ENCODE data around the gene RALGAPB. TPM values are rescaled to one million over a fixed set of nuclear protein-coding genes. Genes with fewer than 3 reads are reported as not detected.

The RALGAPB gene
- total RNA-seq, 1 donor from 2014 or later = 38.5 TPM

DNA sequence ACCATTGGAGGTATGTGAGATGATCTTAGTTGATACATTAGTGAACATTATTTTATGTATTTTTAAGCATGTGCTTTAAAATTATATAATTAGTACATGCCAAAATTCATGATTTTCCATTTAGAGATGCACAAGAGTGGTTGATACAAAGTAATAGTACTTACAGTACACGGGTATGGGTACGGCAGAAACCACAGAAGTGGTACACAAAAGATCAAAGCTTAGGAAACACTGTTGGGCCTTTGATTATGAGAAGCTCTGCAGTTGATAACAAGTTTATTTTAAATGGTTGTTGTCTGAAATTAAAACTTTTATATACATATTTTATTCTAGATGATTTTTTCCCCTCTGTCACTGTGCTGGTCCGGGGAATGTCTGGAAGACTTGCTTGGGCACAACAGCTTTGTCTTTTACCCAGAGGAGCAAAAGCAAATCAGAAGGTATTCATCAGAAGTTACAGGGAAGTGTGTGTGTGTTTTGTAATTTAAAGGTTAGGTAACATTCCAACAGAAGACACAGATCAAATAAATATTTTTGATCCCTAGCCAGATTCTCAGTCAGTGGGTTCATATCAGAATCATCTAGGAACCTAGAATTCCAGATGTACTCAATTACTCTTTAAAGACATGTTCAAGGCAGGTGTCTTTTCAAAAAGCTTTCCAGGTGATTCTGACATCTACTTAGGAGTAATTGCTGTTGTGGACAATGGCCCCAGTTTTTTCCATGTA, 75.9 kb downstream of the RALGAPB start:
- DNase-seq = no peak

DNA sequence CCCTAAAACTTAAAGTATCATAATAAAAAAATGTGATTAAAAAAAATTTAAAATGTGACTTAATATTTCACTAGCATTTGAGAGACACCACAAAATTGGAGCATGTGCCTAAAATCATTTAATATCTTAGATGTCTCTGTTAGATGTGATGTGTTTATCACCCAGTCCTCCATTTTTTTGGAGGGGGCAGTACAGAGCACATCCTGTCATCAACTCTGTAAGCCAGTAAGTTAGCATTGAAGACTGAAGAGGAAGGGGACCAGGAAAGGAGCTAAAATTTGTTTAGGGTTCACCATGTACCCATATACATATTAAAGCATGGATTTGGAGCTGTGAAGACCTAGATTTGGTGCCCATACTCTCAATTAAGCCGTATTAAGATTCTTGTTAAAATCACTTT, 77.6 kb downstream of the RALGAPB start:
- DNase-seq = no peak

DNA sequence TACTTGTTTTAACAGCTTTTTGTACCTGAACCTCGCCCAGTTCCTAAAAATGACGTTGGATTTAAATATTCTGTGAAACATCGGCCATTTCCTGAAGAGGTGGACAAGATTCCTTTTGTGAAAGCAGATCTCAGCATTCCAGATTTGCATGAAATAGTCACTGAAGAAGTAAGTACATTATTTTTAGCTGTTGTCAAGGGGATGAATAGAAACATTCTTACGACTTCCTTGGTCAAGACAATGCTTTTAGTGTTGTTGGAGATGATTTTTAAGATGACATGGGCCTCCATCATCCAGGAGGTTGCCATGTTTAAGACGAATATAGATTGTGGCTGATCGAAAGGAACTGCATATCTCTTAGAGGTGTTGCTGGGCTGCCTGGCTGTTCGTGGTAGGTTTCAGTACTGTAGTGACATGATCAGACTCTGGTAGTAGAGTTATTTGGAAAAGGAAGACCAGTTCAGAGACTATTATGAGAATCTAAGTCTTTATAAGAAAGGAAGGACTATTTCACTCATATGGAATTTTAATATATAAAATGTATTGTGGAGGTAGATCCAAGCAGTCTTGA, 78.5 kb downstream of the RALGAPB start:
- no peak for DNase-seq

DNA sequence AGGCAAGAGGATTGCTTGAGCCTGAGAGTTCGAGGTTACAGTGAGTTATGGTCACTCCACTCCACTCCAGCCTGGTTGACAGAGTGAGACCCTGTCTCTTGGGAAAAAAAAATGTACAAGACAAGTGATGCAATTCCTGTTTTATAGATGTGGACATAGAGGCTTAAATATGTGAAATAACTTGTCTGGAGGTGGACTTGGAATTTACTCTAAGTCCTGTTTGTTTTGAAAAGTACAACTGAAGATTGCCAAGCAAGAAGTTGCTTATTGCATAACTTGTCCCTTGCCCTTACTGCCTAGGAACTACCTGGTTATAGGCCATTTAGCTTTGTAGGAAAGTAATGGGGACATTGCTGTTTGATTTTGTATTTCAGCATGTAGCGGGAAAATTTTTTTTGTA, 82.3 kb downstream of the RALGAPB start:
- no peak for DNase-seq

DNA sequence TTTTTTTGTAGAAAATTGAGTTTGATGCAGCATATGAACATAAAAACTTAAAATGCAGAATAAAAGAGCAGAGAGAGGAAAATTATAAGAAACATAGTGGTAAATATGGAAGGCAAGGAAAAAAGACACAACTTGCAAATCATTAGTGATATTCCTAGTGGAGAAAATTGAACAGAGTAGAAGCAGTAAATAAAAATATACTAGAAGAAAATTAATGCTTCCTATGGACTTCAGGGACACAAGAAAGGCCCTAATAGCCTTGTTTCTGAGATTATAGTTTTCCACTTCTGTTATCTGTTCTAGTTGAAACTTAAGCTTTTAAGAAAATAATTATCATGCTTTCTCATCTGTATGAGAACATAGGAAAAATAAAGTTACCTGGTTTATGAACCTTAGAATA, 82.8 kb downstream of the RALGAPB start:
- DNase-seq = no peak

DNA sequence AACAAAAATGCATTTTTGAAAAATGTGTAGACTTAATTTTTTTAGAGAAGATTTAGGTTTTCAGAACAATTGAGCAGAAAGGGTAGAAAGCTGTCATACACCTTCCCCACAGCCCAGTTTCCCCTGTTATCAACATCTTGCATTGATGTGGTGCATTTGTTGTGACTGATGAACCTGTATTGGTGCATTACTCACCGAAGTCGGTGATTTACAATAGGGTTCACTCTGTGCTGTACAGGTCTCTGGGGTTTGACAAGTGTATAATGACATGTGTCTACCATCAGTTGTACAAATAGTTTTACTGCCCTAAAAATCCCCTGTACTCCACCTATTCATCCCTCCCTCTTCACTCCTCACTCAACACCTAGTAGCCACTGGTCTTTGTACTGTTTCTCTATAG, 84.5 kb downstream of the RALGAPB start:
- DNase-seq = no peak

DNA sequence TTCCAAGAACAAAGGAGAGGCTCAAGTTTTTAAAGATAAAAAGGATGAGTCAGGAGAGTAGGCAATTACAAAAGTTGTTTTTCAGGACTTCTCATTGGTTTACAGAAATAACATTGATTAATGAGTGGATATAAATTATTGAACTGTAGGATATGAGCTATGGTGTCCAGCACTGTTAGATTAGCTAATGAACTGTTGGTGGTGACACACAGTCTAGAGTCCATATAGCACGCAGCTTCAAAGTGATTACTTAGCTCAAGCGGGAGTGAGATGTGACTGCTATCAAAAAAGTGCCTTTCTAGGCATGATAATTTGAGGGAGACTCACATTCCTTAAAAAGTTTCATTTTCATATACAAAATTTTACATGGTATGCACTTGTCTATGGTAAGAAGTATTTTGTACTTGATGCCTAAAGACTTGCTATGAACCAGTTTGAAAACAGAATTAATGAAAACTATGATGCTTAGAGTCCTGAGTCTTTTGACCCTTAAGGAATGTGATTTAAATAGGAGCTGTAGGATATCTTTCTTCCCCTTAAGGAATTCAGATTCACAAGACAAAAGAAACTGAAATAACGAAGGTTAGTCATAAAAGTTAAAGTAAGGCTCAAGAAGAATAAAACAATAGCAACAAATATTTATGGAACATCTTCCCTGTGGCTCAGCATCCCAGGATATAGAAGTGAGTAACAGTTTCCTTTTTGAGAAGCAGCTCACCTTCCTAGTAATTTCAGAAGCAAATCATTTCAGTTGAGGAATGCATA, 86.1 kb downstream of the RALGAPB start:
- DNase-seq = no peak

DNA sequence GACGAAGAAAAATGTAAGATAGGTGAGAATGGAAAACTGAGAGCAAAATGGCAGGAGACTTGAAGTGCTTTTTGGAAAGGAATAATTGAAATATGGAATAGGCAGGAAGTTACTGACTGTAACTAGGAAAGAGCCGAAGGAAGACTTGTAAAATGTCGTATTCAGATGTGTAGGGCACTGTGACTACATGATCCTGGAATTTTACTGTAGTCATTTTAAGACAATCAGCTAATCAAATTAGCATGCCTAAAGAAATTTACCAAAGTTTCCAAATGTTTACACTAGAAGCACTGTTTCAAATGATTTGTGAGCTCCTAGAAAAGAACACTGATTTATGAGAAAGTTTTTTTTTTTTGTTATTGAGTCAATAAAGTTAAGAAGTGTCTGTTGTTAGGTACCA, 87.1 kb downstream of the RALGAPB start:
- DNase-seq = no peak

DNA sequence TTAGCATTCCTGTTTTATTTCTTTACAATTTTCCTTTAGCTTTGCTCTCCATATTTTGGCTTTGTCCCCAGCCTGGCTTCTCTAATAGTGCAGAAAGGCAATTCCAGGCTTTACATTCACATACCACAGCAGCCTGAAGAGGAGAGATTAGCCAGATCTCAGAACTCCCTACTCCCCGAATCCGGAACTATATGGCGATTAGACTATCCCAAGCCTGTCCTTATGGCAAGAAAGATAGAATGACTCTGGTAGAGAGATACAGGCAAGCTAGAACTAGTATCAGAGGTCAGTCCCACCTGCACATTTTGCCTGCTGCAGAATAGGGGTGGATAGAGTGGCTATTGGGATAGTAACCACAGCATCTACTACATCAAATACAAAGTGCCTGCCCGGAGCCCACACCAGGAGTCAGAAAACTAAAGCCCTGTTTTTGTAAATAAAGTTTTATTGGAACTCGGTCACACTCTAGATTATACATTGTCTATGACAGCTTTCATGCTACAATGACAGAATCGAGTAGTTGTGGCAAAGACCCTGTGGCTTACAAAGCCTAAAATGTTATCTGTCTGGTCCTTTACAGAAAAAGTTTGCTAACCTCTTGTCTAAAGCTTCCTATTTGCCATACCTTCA, 91.3 kb downstream of the RALGAPB start:
- DNase-seq = no peak

DNA sequence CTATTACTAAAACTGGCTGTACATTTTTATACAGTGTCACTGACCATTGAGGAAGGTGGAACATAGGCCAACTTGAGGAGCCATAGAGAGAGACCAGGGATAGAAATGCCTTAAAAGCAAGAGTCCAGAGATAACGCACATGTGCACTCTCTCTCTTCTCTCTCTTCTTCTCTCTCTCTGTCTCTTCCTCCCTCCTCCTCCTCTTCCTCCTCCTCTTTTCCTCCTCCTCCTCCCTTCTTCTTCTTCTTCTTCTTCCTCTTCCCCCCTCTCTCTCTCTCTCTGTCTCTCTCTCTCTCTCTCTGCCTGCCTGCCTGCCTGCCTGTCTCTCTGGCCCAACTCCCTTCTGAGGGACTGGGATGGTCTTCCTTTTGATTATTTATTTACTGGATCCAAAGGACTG, 92.0 kb downstream of the RALGAPB start:
- DNase-seq = no peak

DNA sequence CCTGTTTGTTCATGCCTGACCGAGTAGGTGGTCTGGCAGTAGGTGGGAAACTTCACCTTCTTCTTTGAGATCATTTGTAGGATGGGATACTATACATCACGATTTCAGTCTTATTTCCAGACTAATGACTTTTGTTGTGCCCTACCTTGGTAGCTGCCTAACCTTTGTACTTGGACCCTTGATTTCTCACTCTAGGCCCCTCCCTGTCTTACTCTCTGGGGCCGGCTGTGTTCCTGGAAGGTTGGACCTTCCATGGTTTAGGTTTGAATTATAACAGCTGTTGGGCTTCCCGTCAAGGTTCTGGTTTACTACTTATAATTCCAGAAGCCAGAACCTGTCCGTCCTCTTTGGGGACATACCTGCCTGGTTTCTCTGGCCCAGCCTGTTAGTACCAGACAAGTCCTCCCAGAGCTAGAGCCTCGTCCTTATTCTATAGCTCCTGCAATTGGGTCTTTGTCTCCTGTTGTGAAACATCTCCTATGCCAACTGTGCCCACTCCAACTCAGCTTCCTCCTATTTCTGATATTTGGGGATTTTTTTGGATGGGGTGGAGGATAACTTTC, 93.5 kb downstream of the RALGAPB start:
- DNase-seq = no peak

DNA sequence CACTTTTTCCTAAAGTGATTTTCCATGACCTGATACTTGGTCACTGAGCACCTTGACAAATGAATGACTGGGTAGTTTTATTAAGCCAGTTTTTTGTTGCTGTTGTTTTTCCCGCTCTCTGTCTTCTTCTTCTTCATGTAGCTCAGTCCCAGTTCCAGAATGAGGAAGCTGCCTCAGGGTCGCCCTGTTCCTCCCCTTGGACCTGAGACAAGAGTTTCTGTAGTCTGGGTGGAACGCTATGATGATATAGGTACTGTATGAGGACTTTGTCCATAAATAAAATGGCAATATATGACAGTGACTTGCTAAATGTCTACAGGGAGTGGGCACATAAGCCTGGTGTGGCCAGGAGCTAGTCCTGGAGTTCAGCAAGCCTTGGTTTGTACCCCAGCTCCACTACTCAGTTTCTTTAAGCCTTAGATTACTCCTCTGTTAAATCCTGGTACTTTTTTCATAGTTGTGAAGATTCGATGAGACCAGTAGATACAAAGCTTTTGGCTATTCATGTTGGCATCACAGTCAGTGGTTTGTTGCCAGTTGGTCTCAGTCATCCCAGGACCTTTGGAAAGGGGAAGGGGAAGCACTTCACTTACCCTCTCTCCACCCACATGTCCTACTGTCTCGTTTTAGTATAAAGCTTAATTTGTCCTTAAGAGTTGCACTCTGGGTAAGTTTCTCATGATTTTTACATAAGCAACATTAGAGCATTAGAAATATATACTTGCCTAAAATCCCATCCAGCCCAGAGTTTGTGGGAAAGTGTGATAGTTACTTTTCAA, 97.3 kb downstream of the RALGAPB start:
- DNase-seq = no peak

DNA sequence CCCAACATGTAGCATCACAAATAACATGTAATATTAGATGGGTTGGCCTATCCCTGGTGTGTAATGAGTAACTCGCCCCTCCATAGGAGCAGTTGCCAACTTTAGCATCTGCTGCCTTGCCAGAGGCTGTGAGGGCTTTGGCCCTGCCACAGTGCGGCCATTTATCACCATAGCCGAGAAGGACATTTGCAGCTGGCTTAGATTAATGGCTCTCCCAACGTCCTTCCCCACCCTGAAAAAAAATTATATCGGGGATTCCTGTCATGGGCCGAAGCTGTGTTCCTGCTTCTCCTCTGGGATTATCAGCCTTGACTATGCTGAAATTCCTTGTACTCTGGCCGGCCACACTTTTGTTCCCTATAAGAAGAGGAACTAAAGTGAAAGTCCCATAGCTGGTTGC, 100.8 kb downstream of the RALGAPB start:
- DNase-seq = peak; percentile 65

DNA sequence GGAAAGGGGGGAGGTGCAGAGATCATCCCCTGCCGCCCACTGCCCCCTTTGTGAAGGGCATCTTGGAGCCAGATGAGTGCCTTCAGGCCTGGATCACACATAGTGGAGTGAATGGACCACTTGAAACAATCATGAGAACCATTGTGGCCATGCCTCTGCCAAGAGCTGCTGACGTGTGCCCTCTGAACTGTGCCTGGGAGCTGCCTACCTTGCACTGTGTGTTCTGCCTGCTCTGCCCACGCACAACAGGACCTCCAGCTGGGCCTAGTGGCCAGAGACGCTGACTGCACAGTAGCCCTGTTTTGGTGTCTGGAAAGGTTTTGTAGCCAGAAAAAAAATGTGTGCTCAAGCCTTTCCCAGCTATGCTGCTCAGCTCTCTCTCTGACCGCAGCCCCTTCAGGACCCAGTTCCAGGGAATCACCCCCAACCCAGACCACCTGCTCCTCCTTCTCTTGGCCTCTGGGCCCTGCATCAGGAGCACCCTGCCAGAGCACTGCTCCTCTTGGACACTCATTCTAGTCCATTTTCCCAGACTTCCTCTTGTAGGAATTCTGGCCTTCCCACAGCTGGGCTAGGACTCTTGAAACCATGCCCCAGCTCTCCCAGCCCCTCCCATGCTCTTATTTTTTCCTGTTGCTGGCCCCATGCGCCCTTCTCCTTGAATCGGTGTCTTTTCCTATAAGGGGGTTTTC, 106.7 kb downstream of the RALGAPB start:
- no peak for DNase-seq

DNA sequence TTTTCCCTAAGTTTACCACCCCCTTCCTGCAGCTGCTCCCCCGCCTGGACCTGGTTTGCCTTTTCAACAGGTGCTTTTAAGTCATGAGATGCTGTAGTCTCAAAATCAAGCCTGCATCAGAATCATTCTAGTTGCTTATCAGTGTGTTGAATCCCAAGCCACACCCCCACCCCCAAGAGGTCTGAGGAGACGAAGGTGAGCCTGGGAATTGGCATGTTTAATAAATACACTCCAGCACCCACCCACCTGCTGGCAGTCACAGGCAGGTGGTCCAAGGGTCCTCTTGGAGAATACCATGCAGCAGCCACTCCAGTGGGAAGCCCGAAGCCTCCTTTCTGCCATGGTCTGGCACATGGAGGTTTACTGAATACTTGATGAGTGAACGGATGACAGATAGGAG, 107.3 kb downstream of the RALGAPB start:
- no peak for DNase-seq

DNA sequence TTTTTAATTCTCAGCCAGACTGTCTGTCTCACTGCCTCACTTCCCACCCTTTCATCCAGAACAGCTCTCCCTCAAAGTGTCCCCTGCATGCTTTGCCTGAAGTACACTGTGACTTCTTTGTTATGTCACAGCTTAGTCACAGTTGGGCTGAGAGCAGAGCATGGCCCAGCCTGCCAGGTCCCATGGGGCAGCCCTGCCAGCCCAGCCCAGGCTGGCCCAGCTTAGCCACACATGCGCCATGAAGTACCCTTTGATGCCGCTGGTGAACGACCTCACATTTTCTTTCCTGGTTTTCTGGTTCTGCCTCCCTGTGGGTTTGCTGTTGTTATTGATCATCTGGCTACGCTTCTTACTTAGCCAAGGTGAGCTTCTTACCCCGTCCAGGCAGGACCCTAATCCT, 108.4 kb downstream of the RALGAPB start, which contains the start of gene ADIG:
Gene ADIG, plus strand, starts transcription at position 185 of the 400 bp plus-strand sequence. Its CDS starts 54 bp downstream, at position 239.
- peak; percentile 66 for DNase-seq

DNA sequence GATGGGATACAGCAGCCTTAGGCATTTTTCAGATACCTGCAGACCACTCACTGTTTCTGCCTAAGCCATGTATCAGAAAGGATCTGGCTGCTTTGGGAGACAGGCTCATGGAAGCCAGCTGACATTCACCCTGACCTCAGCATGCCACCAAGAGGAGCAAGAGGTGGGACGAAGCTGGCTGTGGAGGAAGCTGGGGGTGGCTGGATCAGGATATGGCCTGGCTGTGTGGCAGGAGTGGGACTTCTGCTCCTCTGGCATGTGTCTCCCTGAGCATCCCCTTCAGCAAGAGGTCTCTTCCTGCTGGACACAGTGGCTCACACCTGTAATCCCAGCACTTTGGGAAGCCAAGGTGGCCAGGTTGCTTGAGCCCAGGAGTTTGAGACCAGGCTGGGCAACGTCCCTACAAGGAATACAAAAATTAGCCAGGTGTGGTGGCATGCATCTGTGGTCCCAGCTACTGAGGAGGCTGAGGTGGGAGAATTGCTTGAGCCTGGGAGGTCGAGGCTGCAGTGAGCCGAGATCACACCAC, 109.3 kb downstream of the RALGAPB start:
- no peak for DNase-seq

DNA sequence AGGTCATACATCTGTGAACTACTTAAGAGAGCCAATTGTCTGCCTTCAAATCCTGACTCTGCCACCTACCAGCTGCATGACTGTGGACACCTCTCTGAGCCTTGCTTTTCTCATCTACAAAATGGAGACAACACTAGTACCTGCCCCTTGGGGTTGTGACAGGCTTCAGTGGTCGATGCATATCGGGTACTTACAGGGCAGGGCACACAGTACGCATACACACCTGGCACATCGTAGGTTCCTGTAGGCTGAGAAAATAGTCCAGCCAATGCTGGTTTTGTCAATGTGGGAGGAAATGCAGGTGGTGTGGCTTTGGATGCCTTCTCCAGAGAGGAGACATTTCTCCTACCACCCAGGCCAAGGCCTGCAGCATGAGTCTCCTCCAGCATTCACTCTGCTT, 110.7 kb downstream of the RALGAPB start:
- no peak for DNase-seq

DNA sequence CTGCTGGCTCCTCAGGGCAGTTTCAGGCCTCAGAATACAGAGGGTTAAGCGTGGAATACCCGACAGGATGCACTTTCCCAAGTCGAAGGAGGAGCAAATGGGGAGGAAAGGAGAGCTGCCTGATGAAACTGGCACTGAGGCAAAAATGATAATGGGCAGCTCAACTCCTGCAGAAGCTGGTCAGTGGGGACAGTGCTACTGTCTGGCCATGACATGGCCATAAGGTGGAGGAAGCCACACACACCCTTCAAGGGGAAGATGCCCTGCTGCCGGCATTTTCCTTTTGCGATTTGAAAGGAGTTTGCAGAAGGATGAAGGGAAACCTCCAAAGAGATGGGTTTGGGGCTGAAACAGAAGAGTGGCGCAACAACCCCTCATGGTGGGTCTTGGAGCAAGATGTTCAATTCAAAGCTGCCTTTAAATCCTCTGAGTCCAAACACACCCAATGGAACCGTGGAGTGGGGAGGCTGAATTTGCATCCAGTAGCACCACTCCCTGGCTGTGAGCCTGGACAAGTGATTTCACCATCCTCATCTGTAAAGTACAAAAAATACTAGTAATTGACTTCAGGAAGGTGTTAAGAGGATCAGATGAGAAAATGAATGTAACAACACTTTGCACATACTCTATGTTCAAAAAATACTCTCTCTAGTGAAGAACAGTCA, 111.6 kb downstream of the RALGAPB start:
- no peak for DNase-seq

Measured in tongue (tissue), 2 donors.